GM23248 (cell line): ENCODE measurements around the gene FLG2.
"Not testable (repeated sequence)": the region's sequence is repeated elsewhere in the genome, so short reads cannot be mapped to it uniquely, and the experiment has no call there.

Source experiments
- EZH2 ChIP-seq: fragments of 200-600 bp; sonication (generic); IDR thresholded peaks from 2 replicates; pipeline ENCODE4 v1.6.1; 2018; ENCODE audit warnings: antibody characterized with exemption, mild to moderate bottlenecking; ENCODE audit not compliant: insufficient read depth, poor library complexity, severe bottlenecking
- EZH2phosphoT487 ChIP-seq: fragments of 200-600 bp; sonication (generic); IDR thresholded peaks from 2 replicates; pipeline ENCODE4 v1.6.1; 2018; ENCODE audit warnings: antibody characterized with exemption, moderate library complexity, mild to moderate bottlenecking, low read depth; ENCODE audit not compliant: insufficient read depth

- not testable (repeated sequence) for TF ChIP-seq EZH2, EZH2phosphoT487
Observed at GRCh38 chr1:152312169-152312568, 47.6 kb downstream of the FLG2 start.
